Ectodermal cell (in vitro differentiated cells): ENCODE measurements around the gene CD300H.

Experiments
- H3K27ac ChIP-seq: 2 replicates; pipeline ENCODE4 v1.7.0; 2013; ENCODE audit warnings: mild to moderate bottlenecking, low read depth, low read length; ENCODE audit not compliant: insufficient read depth, poor library complexity, severe bottlenecking
- H3K27me3 ChIP-seq: 2 replicates; pipeline ENCODE4 v1.7.0; 2013; ENCODE audit warnings: mild to moderate bottlenecking, low read length; ENCODE audit not compliant: insufficient read depth, control insufficient read depth, poor library complexity, severe bottlenecking
- H3K36me3 ChIP-seq: one replicate; pipeline ENCODE4 v1.7.0; 2013; ENCODE audit warnings: low read length; ENCODE audit not compliant: control insufficient read depth, insufficient read depth
- H3K4me1 ChIP-seq: one replicate; pipeline ENCODE4 v1.7.0; 2013; ENCODE audit warnings: low read length; ENCODE audit not compliant: control insufficient read depth, insufficient read depth
- H3K4me3 ChIP-seq: 2 replicates; pipeline ENCODE4 v1.7.0; 2013; ENCODE audit warnings: low read depth, low read length, control low read depth; ENCODE audit not compliant: insufficient read depth
- H3K9me3 ChIP-seq: 2 replicates; pipeline ENCODE4 v1.7.0; 2013; ENCODE audit warnings: mild to moderate bottlenecking, low read length, moderate library complexity; ENCODE audit not compliant: control insufficient read depth
- WGBS, 2 experiments: methylation state at CpG; one replicate each; pipeline ENCODE4 v1.1.7; 2013; ENCODE audit warnings: missing lambda C conversion rate in 2 of 2; 5-methylcytosine and 5-hydroxymethylcytosine counted together

The CD300H gene

GRCh38 chr17:74554909-74555308 is 12.4 kb downstream of the CD300H start:
- no peak overlapping the region for H3K4me3 ChIP-seq
- H3K27me3 ChIP-seq, result no peaks in the 10 kb centered on the region
- no peaks in the 10 kb centered on the region for H3K9me3 ChIP-seq
- WGBS, 2 experiments, result 73 to 78% methylated on average over 6 of the region's 6 CpGs
- no peak overlapping the region for H3K27ac ChIP-seq
- H3K36me3 ChIP-seq, result no peaks in the 10 kb centered on the region
- H3K4me1 ChIP-seq, result peaks cover 6% of the 10 kb centered on the region

- H3K4me1 ChIP-seq, result peaks cover 6% of the 10 kb centered on the region
- WGBS, 2 experiments, result 69 to 73% methylated on average over 7 of the region's 7 CpGs
- H3K27me3 ChIP-seq, result no peaks in the 10 kb centered on the region
- H3K9me3 ChIP-seq, result no peaks in the 10 kb centered on the region
- H3K4me3 ChIP-seq, result no peak overlapping the region
- H3K27ac ChIP-seq, result no peak overlapping the region
- H3K36me3 ChIP-seq, result no peaks in the 10 kb centered on the region
These were observed 15.3 kb downstream of the CD300H start for GRCh38 chr17:74552037-74552436.

GRCh38 chr17:74550602-74551001 is 16.7 kb downstream of the CD300H start:
- no peaks in the 10 kb centered on the region for H3K36me3 ChIP-seq
- H3K27me3 ChIP-seq, result no peaks in the 10 kb centered on the region
- H3K4me3 ChIP-seq, result no peak overlapping the region
- no peak overlapping the region for H3K27ac ChIP-seq
- WGBS, 2 experiments, result 92 to 94% methylated on average over 15 of the region's 15 CpGs
- H3K9me3 ChIP-seq, result no peaks in the 10 kb centered on the region
- peaks cover 6% of the 10 kb centered on the region for H3K4me1 ChIP-seq

GRCh38 chr17:74549343-74549742 is 18.0 kb downstream of the CD300H start:
- Histone ChIP-seq H3K4me3 (no peak overlapping the region), H3K27ac (no peak overlapping the region), H3K27me3 (no peaks in the 10 kb centered on the region), H3K4me1 (peaks cover 6% of the 10 kb centered on the region), H3K36me3 (no peaks in the 10 kb centered on the region), H3K9me3 (no peaks in the 10 kb centered on the region)
- WGBS, 2 experiments, result 88 to 92% methylated on average over 7 of the region's 7 CpGs

- Histone ChIP-seq H3K27ac (no peak overlapping the region), H3K9me3 (no peaks in the 10 kb centered on the region), H3K27me3 (no peaks in the 10 kb centered on the region), H3K4me1 (peaks cover 6% of the 10 kb centered on the region), H3K36me3 (no peaks in the 10 kb centered on the region), H3K4me3 (no peak overlapping the region)
- WGBS, 2 experiments, result 91 to 92% methylated on average over 3 of the region's 3 CpGs
These were observed 19.6 kb downstream of the CD300H start for GRCh38 chr17:74547736-74548135.

GRCh38 chr17:74547264-74547663 is 20.0 kb downstream of the CD300H start:
- Histone ChIP-seq H3K4me1 (peaks cover 4% of the 10 kb centered on the region), H3K27ac (no peak overlapping the region), H3K4me3 (no peak overlapping the region), H3K27me3 (no peaks in the 10 kb centered on the region), H3K9me3 (no peaks in the 10 kb centered on the region), H3K36me3 (no peaks in the 10 kb centered on the region)
- 92 to 95% methylated on average over 7 of the region's 7 CpGs for WGBS, 2 experiments

GRCh38 chr17:74546586-74546985 is 20.7 kb downstream of the CD300H start:
- 92 to 94% methylated on average over 7 of the region's 7 CpGs for WGBS, 2 experiments
- Histone ChIP-seq H3K27me3 (no peaks in the 10 kb centered on the region), H3K36me3 (no peaks in the 10 kb centered on the region), H3K4me3 (no peak overlapping the region), H3K9me3 (no peaks in the 10 kb centered on the region), H3K27ac (no peak overlapping the region), H3K4me1 (no peaks in the 10 kb centered on the region)

GRCh38 chr17:74545843-74546230 is 21.5 kb downstream of the CD300H start, which contains the start of gene CD300C:
CD300C (minus strand) TSS chr17:74546115; CDS start chr17:74545782, 333 bp downstream.
- H3K27me3 ChIP-seq, result no peaks in the 10 kb centered on the region

GRCh38 chr17:74544991-74545842 is 22.1 kb downstream of the CD300H start:
- H3K4me3 ChIP-seq, result no peak overlapping the region
- no peak overlapping the region for H3K27ac ChIP-seq
- no peaks in the 10 kb centered on the region for H3K4me1 ChIP-seq
- no peaks in the 10 kb centered on the region for H3K9me3 ChIP-seq
- no peaks in the 10 kb centered on the region for H3K27me3 ChIP-seq
- WGBS, 2 experiments, result 90 to 94% methylated on average over 16 of the region's 16 CpGs
- H3K36me3 ChIP-seq, result no peaks in the 10 kb centered on the region

More at GRCh38 chr17:74545843-74546230, 21.5 kb downstream of the CD300H start, which contains the start of gene CD300C:
- no peaks in the 10 kb centered on the region for H3K9me3 ChIP-seq
- no peak within 1 kb of the TSS for H3K4me3 ChIP-seq
- no peaks in the 10 kb centered on the region for H3K4me1 ChIP-seq
- H3K27ac ChIP-seq, result no peak within 1 kb of the TSS
- no peaks in the 10 kb centered on the region for H3K36me3 ChIP-seq
- WGBS, 2 experiments, result 90 to 92% methylated on average over 5 of the region's 5 CpGs

- 95% methylated on average over 18 of the region's 18 CpGs for WGBS, 2 experiments
- Histone ChIP-seq H3K36me3 (no peaks in the 10 kb centered on the region), H3K27ac (no peak overlapping the region)
These were observed 23.2 kb downstream of the CD300H start for GRCh38 chr17:74543891-74544760.

More at GRCh38 chr17:74543891-74544760, 23.2 kb downstream of the CD300H start:
- H3K9me3 ChIP-seq, result no peaks in the 10 kb centered on the region
- no peaks in the 10 kb centered on the region for H3K27me3 ChIP-seq
- no peaks in the 10 kb centered on the region for H3K4me1 ChIP-seq
- H3K4me3 ChIP-seq, result no peak overlapping the region
